H9 (cell line): Measurements from ENCODE around the gene PPARGC1A. TPM values are rescaled to one million over a fixed set of nuclear protein-coding genes. Genes with fewer than 3 reads are reported as not detected.

Experiments used
- DNase-seq: peaks from one replicate; pipeline ENCODE4 v3.0.0-alpha.2; 2017
- H2AFZ ChIP-seq: one replicate; pipeline ENCODE4 v1.6.1; 2013; ENCODE audit warnings: mild to moderate bottlenecking, low read length, control low read depth, moderate library complexity
- H2AK5ac ChIP-seq: 2 replicates; pipeline ENCODE4 v1.6.1; 2013; ENCODE audit warnings: low read length, control low read depth, mixed read lengths; ENCODE audit not compliant: insufficient read length
- H2BK120ac ChIP-seq: one replicate; pipeline ENCODE4 v1.6.1; 2013; ENCODE audit warnings: low read depth, mild to moderate bottlenecking, low read length, control low read depth, inconsistent platforms; ENCODE audit not compliant: poor library complexity, severe bottlenecking
- H2BK12ac ChIP-seq: 2 replicates; pipeline ENCODE4 v1.6.1; 2013; ENCODE audit warnings: low read length, control low read depth, mixed read lengths, low read depth; ENCODE audit not compliant: insufficient read length
- H2BK15ac ChIP-seq: 2 replicates; pipeline ENCODE4 v1.6.1; 2013; ENCODE audit warnings: low read depth, low read length, control low read depth
- H2BK20ac ChIP-seq: one replicate; pipeline ENCODE4 v1.6.1; 2013; ENCODE audit warnings: low read depth, mild to moderate bottlenecking, low read length, control low read depth, inconsistent platforms; ENCODE audit not compliant: poor library complexity, severe bottlenecking
- H2BK5ac ChIP-seq: 2 replicates; pipeline ENCODE4 v1.6.1; 2013; ENCODE audit warnings: low read length, control low read depth, mixed read lengths; ENCODE audit not compliant: insufficient read length
- H3K14ac ChIP-seq: 2 replicates; pipeline ENCODE4 v1.6.1; 2013; ENCODE audit warnings: low read length, control low read depth; ENCODE audit not compliant: insufficient read depth
- H3K18ac ChIP-seq: 2 replicates; pipeline ENCODE4 v1.6.1; 2013; ENCODE audit warnings: low read depth, mild to moderate bottlenecking, mixed read lengths, low read length, control low read depth; ENCODE audit not compliant: insufficient read length
- H3K23ac ChIP-seq: 2 replicates; pipeline ENCODE4 v1.6.1; 2013; ENCODE audit warnings: low read length, control low read depth, mixed read lengths, low read depth; ENCODE audit not compliant: insufficient read length
- H3K23me2 ChIP-seq: 2 replicates; pipeline ENCODE4 v1.6.1; 2013; ENCODE audit warnings: low read depth, mild to moderate bottlenecking, mixed read lengths, low read length, control low read depth; ENCODE audit not compliant: insufficient read length, poor library complexity, severe bottlenecking
- H3K27ac ChIP-seq: 2 replicates; pipeline ENCODE4 v1.5.1; 2013; ENCODE audit warnings: low read length, control low read depth, mixed read lengths, low read depth; ENCODE audit not compliant: insufficient read length
- H3K27me3 ChIP-seq: 2 replicates; pipeline ENCODE4 v1.6.1; 2013; ENCODE audit warnings: low read length, control low read depth, inconsistent platforms; ENCODE audit not compliant: insufficient read depth
- H3K4ac ChIP-seq: 2 replicates; pipeline ENCODE4 v1.6.1; 2013; ENCODE audit warnings: low read depth, mild to moderate bottlenecking, control low read depth, inconsistent platforms, low read length, moderate library complexity
- H3K4me1 ChIP-seq: 2 replicates; pipeline ENCODE4 v1.6.1; 2013; ENCODE audit warnings: low read length, control low read depth, inconsistent platforms; ENCODE audit not compliant: insufficient read depth
- H3K4me2 ChIP-seq: 2 replicates; pipeline ENCODE4 v1.6.1; 2013; ENCODE audit warnings: low read length, control low read depth, mixed read lengths; ENCODE audit not compliant: insufficient read length, insufficient read depth
- H3K56ac ChIP-seq: 2 replicates; pipeline ENCODE4 v1.6.1; 2013; ENCODE audit warnings: low read depth, mild to moderate bottlenecking, mixed read lengths, low read length, control low read depth; ENCODE audit not compliant: insufficient read length
- H3K79me1 ChIP-seq: 2 replicates; pipeline ENCODE4 v1.6.1; 2013; ENCODE audit warnings: low read depth, mild to moderate bottlenecking, moderate library complexity, low read length, control low read depth, inconsistent platforms; ENCODE audit not compliant: insufficient read depth, poor library complexity, severe bottlenecking
- H3K79me2 ChIP-seq: 2 replicates; pipeline ENCODE4 v1.6.1; 2013; ENCODE audit warnings: low read length, control low read depth, inconsistent platforms; ENCODE audit not compliant: insufficient read depth
- H3K9ac ChIP-seq: 2 replicates; pipeline ENCODE4 v1.6.1; 2013; ENCODE audit warnings: low read length, control low read depth, mixed read lengths; ENCODE audit not compliant: insufficient read length; ENCODE audit errors: extremely low read depth
- H3K9me3 ChIP-seq: one replicate; pipeline ENCODE4 v1.6.1; 2013; ENCODE audit warnings: low read depth, low read length, inconsistent platforms; ENCODE audit not compliant: control insufficient read depth
- H3T11ph ChIP-seq: one replicate; pipeline ENCODE4 v1.6.1; 2013; ENCODE audit warnings: mild to moderate bottlenecking, low read length, control low read depth, inconsistent platforms
- H4K20me1 ChIP-seq: one replicate; pipeline ENCODE4 v1.6.1; 2013; ENCODE audit not compliant: control insufficient read depth, insufficient read length, insufficient read depth
- H4K5ac ChIP-seq: 2 replicates; pipeline ENCODE4 v1.6.1; 2013; ENCODE audit warnings: low read depth, mild to moderate bottlenecking, mixed read lengths, low read length, control low read depth; ENCODE audit not compliant: insufficient read length
- H4K8ac ChIP-seq: replicated peaks from 2 replicates; pipeline ENCODE4 v1.6.1; 2013; ENCODE audit warnings: low read length, control low read depth, mixed read lengths, low read depth; ENCODE audit not compliant: insufficient read length
- H4K91ac ChIP-seq: 2 replicates; pipeline ENCODE4 v1.6.1; 2013; ENCODE audit warnings: low read depth, mild to moderate bottlenecking, moderate library complexity, mixed read lengths, low read length, control low read depth; ENCODE audit not compliant: insufficient read length
- H3K27ac Mint-ChIP-seq, 3 experiments: 2 replicates in 2 of 3; 3 replicates in 1 of 3; pipeline ENCODE4 v1.8.0; 2020 to 2021; ENCODE audit warnings: mixed read lengths in 3 of 3, mild to moderate bottlenecking in 1 of 3, moderate library complexity in 1 of 3
- H3K27me3 Mint-ChIP-seq: 2 replicates; pipeline ENCODE4 v1.8.0; 2021; ENCODE audit warnings: low read depth, mild to moderate bottlenecking, moderate library complexity, mixed read lengths
- H3K36me3 Mint-ChIP-seq, 3 experiments: 2 replicates in 2 of 3; 3 replicates in 1 of 3; pipeline ENCODE4 v1.8.0; 2020 to 2021; ENCODE audit warnings: low read depth in 3 of 3, mixed read lengths in 3 of 3; ENCODE audit not compliant: insufficient read depth in 1 of 3
- H3K4me1 Mint-ChIP-seq, 2 experiments: 2 replicates each; pipeline ENCODE4 v1.8.0; 2020; ENCODE audit warnings: mixed read lengths in 2 of 2
- H3K4me3 Mint-ChIP-seq, 2 experiments: 2 replicates in 1 of 2; 3 replicates in 1 of 2; pipeline ENCODE4 v1.8.0; 2020 to 2021; ENCODE audit warnings: mild to moderate bottlenecking in 2 of 2, mixed read lengths in 2 of 2, moderate library complexity in 1 of 2
- H3K9me3 Mint-ChIP-seq, 2 experiments: 2 replicates in 1 of 2; 3 replicates in 1 of 2; pipeline ENCODE4 v1.8.0; 2020; ENCODE audit warnings: mild to moderate bottlenecking in 2 of 2, mixed read lengths in 2 of 2, moderate library complexity in 1 of 2
- WGBS: extraction: QIAGEN DNeasy Blood & Tissue Kit; methylation state at CpG from one replicate; pipeline ENCODE4 v1.1.7; 2013; ENCODE audit warnings: missing lambda C conversion rate, low lambda C conversion rate, mixed read lengths; ENCODE audit not compliant: insufficient read length; ENCODE audit errors: extremely low coverage; 5-methylcytosine and 5-hydroxymethylcytosine counted together
- total RNA-seq: library from RNA; stranded (reverse); gene quantifications from 2 replicates; pipeline ENCODE4 v1.2.1, GENCODE V29; 2021
- TF ChIP-seq, protein P1 (sequence below): fragments of 200-600 bp; sonication (generic); conservative IDR thresholded peaks from 3 replicates; pipeline ENCODE4 v1.8.0; 2021; ENCODE audit warnings: antibody characterized with exemption, mild to moderate bottlenecking

PPARGC1A gene
- total RNA-seq, 1 experiment from 2014 or later, result 1.7 TPM

- Histone ChIP-seq H2AK5ac (no peak overlapping the region), H3K14ac (no peak overlapping the region), H3K4me1 (peaks cover 6% of the 10 kb centered on the region; the same call in 1 of the 2 replicates), H4K91ac (no peak overlapping the region), H3K27me3 (no peaks in the 10 kb centered on the region), H3K4me2 (no peak overlapping the region), H4K5ac (no peak overlapping the region), H4K8ac (no peak overlapping the region), H3K4ac (no peak overlapping the region), H3T11ph (no peak overlapping the region), H2AFZ (no peak overlapping the region), H3K9ac (no peak overlapping the region), H2BK120ac (no peak overlapping the region), H3K79me1 (no peaks in the 10 kb centered on the region), H3K23ac (no peak overlapping the region), H3K27ac (no peak overlapping the region), H3K18ac (no peak overlapping the region), H3K56ac (no peak overlapping the region), H3K23me2 (no peaks in the 10 kb centered on the region), H2BK20ac (no peak overlapping the region), H4K20me1 (no peaks in the 10 kb centered on the region), H3K9me3 (no peaks in the 10 kb centered on the region), H2BK5ac (no peak overlapping the region), H2BK15ac (no peak overlapping the region), H2BK12ac (no peak overlapping the region), H3K79me2 (no peaks in the 10 kb centered on the region)
- no peak for DNase-seq
- peaks cover 14 to 26% of the 10 kb centered on the region in 2 experiments for H3K4me1 Mint-ChIP-seq
- no peak overlapping the region for H3K4me3 Mint-ChIP-seq
- no peaks in the 10 kb centered on the region; a peak in 1 of 5 replicates for H3K9me3 Mint-ChIP-seq
- H3K36me3 Mint-ChIP-seq, result no peaks in the 10 kb centered on the region
- TF ChIP-seq, protein P1, sequence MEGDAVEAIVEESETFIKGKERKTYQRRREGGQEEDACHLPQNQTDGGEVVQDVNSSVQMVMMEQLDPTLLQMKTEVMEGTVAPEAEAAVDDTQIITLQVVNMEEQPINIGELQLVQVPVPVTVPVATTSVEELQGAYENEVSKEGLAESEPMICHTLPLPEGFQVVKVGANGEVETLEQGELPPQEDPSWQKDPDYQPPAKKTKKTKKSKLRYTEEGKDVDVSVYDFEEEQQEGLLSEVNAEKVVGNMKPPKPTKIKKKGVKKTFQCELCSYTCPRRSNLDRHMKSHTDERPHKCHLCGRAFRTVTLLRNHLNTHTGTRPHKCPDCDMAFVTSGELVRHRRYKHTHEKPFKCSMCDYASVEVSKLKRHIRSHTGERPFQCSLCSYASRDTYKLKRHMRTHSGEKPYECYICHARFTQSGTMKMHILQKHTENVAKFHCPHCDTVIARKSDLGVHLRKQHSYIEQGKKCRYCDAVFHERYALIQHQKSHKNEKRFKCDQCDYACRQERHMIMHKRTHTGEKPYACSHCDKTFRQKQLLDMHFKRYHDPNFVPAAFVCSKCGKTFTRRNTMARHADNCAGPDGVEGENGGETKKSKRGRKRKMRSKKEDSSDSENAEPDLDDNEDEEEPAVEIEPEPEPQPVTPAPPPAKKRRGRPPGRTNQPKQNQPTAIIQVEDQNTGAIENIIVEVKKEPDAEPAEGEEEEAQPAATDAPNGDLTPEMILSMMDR, result no peak
- no peaks in the 10 kb centered on the region for H3K27me3 Mint-ChIP-seq
- WGBS, result no CpG with 5 or more reads among the region's 1 CpG
- H3K27ac Mint-ChIP-seq, result no peak overlapping the region
Observed at GRCh38 chr4:23819041-23819511, 70.8 kb downstream of the PPARGC1A start.
